HL-60 (cell line): Measurements from ENCODE around the gene ADAM17.

Experiments
- DNase-seq, 2 experiments: peaks; one replicate each; pipeline ENCODE4 v3.0.0-alpha.2; 2010 to 2020; ENCODE audit warnings: low read depth in 1 of 2, low spot score in 1 of 2
- H3K27ac ChIP-seq: fragments of 250-450 bp; sonication (Bioruptor Pico); replicated peaks from 2 replicates; pipeline ENCODE4 v1.5.1; 2020; ENCODE audit warnings: mild to moderate bottlenecking, moderate library complexity
- H3K27me3 ChIP-seq: fragments of 250-450 bp; sonication (Bioruptor Pico); 2 replicates; pipeline ENCODE4 v1.5.1; 2021; ENCODE audit warnings: mild to moderate bottlenecking, moderate library complexity; ENCODE audit not compliant: insufficient read depth, poor library complexity, severe bottlenecking
- H3K4me3 ChIP-seq: replicated peaks from 2 replicates; pipeline ENCODE4 v1.5.1; 2011; ENCODE audit warnings: mild to moderate bottlenecking, control low read depth, low read length; ENCODE audit not compliant: insufficient read depth
- GABPA ChIP-seq: IDR thresholded peaks from 2 replicates; pipeline ENCODE4 v1.6.1; 2012; ENCODE audit warnings: low read depth
- POLR2AphosphoS5 ChIP-seq: IDR thresholded peaks from 2 replicates; pipeline ENCODE4 v1.6.1; 2012; ENCODE audit warnings: low read depth
- SPI1 ChIP-seq: IDR thresholded peaks from 2 replicates; pipeline ENCODE4 v1.6.1; 2012; ENCODE audit warnings: low read depth, mild to moderate bottlenecking, borderline replicate concordance
- TF ChIP-seq, protein P1 (sequence below): IDR thresholded peaks from one replicate; pipeline ENCODE4 v1.5.1; 2011; ENCODE audit warnings: low read length, control low read depth, inconsistent platforms; ENCODE audit not compliant: insufficient read depth
- TF ChIP-seq, protein P2 (sequence below): IDR thresholded peaks from 2 replicates; pipeline ENCODE4 v1.6.1; 2012; ENCODE audit warnings: low read depth; ENCODE audit not compliant: insufficient replicate concordance

Gene ADAM17

DNA sequence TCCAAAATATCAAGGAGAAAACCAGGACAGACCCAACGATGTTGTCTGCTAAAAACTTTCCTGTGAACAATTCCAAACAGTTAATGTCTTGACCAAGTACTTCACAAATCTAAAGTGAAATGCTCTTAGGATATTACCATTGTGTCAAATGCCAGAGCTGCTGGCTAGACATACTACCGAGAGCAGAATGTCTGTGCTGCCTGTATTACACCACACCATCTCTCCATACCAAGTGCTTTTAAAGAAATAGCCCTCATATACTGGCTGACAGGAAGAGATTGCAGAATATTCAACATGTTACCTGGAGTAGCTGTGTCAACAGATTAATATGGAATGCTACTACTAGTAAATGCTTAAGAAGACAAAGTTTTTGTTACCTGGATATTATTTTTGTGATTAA is 62.7 kb downstream of the ADAM17 start:
- no peaks in the 10 kb centered on the region for H3K27me3 ChIP-seq
- no peak for DNase-seq
- H3K4me3 ChIP-seq = no peak overlapping the region
- no peak for TF ChIP-seq GABPA
- TF ChIP-seq, protein P1, sequence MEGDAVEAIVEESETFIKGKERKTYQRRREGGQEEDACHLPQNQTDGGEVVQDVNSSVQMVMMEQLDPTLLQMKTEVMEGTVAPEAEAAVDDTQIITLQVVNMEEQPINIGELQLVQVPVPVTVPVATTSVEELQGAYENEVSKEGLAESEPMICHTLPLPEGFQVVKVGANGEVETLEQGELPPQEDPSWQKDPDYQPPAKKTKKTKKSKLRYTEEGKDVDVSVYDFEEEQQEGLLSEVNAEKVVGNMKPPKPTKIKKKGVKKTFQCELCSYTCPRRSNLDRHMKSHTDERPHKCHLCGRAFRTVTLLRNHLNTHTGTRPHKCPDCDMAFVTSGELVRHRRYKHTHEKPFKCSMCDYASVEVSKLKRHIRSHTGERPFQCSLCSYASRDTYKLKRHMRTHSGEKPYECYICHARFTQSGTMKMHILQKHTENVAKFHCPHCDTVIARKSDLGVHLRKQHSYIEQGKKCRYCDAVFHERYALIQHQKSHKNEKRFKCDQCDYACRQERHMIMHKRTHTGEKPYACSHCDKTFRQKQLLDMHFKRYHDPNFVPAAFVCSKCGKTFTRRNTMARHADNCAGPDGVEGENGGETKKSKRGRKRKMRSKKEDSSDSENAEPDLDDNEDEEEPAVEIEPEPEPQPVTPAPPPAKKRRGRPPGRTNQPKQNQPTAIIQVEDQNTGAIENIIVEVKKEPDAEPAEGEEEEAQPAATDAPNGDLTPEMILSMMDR = no peak
- TF ChIP-seq POLR2AphosphoS5 = no peak
- no peak for TF ChIP-seq SPI1
- TF ChIP-seq, protein P2, sequence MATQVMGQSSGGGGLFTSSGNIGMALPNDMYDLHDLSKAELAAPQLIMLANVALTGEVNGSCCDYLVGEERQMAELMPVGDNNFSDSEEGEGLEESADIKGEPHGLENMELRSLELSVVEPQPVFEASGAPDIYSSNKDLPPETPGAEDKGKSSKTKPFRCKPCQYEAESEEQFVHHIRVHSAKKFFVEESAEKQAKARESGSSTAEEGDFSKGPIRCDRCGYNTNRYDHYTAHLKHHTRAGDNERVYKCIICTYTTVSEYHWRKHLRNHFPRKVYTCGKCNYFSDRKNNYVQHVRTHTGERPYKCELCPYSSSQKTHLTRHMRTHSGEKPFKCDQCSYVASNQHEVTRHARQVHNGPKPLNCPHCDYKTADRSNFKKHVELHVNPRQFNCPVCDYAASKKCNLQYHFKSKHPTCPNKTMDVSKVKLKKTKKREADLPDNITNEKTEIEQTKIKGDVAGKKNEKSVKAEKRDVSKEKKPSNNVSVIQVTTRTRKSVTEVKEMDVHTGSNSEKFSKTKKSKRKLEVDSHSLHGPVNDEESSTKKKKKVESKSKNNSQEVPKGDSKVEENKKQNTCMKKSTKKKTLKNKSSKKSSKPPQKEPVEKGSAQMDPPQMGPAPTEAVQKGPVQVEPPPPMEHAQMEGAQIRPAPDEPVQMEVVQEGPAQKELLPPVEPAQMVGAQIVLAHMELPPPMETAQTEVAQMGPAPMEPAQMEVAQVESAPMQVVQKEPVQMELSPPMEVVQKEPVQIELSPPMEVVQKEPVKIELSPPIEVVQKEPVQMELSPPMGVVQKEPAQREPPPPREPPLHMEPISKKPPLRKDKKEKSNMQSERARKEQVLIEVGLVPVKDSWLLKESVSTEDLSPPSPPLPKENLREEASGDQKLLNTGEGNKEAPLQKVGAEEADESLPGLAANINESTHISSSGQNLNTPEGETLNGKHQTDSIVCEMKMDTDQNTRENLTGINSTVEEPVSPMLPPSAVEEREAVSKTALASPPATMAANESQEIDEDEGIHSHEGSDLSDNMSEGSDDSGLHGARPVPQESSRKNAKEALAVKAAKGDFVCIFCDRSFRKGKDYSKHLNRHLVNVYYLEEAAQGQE = no peak
- no peak overlapping the region for H3K27ac ChIP-seq

DNA sequence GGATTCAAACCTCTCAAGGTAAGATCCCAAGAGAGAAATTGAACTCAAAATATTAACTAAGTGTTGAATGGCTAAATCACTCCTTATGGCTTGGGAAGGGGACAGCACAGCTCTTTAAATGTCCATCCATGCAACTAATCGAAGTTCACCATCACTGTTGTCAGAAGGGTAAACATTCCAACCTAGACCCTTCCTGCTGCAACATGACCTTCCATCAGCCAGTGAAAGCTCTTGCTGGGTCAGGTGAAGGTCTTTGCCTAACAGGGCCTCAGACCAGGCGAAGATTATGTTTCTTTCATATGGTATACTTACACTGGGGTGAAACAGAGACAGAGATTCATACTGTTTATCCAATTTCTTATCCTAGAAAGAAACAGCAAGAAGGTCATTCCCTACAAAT is 64.8 kb downstream of the ADAM17 start:
- Histone ChIP-seq H3K27ac (no peak overlapping the region), H3K27me3 (no peaks in the 10 kb centered on the region), H3K4me3 (no peak overlapping the region)
- no peak for DNase-seq
- TF ChIP-seq POLR2AphosphoS5 = no peak

DNA sequence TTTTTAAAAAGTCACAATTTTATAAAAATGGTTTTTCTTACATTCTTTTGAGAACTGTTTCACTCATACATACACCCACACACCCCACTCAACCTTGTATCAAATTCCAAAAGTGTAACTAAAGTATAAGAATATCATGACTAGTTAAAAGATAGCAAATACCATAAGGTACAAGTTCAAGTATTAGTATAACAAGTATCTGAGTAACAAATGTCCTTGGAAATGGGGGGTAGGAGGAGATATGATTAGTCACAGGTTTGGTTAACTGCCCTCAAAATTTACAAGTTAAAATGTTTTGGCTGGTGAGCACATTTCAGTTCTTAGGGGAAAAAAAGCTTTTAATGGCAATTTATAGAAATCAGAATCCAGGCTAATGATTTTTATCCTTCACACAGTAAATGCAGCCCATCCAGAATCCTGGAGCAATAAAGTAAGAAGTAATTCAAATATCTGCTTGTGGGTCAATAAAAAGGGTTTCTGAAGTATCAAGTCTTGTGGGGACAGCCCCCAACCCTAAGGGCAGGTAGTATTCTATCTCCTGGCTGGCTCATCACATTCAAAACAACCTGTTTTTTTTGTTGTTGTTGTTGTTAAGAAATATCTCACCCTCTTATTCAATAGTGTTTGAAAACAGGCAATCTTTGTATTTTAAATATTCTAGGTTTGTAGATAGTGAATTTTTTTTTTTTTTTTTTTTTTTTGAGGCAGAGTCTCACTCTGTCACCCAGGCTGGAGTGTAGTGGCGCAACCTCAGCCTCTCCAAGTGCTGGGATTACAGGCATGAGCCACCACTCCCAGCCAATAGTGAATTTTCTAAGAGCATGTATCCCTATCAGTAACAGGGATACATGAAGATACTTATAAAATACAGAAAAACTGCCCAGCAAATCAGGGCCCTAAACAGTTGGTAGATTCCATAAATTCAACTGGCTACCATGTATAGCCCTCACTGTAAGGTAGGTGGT is 66.8 kb downstream of the ADAM17 start:
- Histone ChIP-seq H3K27me3 (no peaks in the 10 kb centered on the region), H3K27ac (no peak overlapping the region), H3K4me3 (no peak overlapping the region)
- no peak for DNase-seq
- TF ChIP-seq, protein P2 = no peak
- TF ChIP-seq POLR2AphosphoS5 (no peak), SPI1 (no peak), GABPA (no peak)
- TF ChIP-seq, protein P1 = no peak

DNA sequence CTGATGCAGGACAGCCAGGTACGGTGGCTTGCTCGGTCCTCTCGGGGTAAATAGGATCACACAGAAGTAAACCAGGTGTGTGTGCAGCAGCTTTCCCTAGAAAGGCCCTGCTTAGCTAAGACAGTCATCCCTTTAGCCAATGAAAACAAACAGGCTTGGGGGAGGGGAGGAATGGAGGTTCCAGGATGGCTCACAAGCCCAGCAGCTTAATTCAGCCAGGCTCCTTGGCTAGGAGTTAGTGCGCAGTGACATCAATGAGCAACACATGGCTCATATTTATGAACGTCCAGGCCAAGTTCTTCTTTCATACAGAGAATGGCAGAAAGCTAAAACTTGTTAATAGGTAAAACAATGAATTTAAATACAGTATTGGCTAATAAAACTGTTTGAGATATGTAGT is 71.1 kb downstream of the ADAM17 start:
- TF ChIP-seq, protein P2 = no peak
- no peak for TF ChIP-seq GABPA
- TF ChIP-seq, protein P1 = no peak
- no peak for TF ChIP-seq SPI1
- no peak for TF ChIP-seq POLR2AphosphoS5
- no peak overlapping the region for H3K27ac ChIP-seq
- H3K27me3 ChIP-seq = no peaks in the 10 kb centered on the region
- H3K4me3 ChIP-seq = no peak overlapping the region
- no peak for DNase-seq
